Measurements from ENCODE around the gene KIR3DL1.
"Not testable (repeated sequence)": the region's sequence is repeated elsewhere in the genome, so short reads cannot be mapped to it uniquely, and the experiment has no call there.

- not testable (repeated sequence) for TF ChIP-seq CTCF (conservative IDR thresholded peaks at IDR 0.05; ENCODE audit: low read length); EZH2phosphoT487 (IDR thresholded peaks at IDR 0.05; ENCODE audit: borderline replicate concordance, low read depth, low read length)
These were observed 1.7 kb upstream of the KIR3DL1 start for GRCh38 chr19:54814571-54814970.
